Loucy (cell line): ENCODE results near the gene TASP1.

Experiments used
- H2AFZ ChIP-seq: fragments of 200-600 bp; sonication (generic); 2 replicates; pipeline ENCODE4 v1.6.0; 2016; ENCODE audit warnings: antibody characterized with exemption, mild to moderate bottlenecking, low read length, moderate library complexity
- H3F3A ChIP-seq: fragments of 200-600 bp; 2 replicates; pipeline ENCODE4 v1.6.0; 2016; ENCODE audit warnings: antibody characterized with exemption, low read depth, mild to moderate bottlenecking
- H3K27me3 ChIP-seq: fragments of 200-600 bp; sonication (generic); 2 replicates; pipeline ENCODE4 v1.6.1; 2014; ENCODE audit warnings: low read length, mild to moderate bottlenecking; ENCODE audit not compliant: insufficient read depth, poor library complexity, severe bottlenecking
- H3K36me3 ChIP-seq: fragments of 200-600 bp; sonication (generic); 2 replicates; pipeline ENCODE4 v1.6.1; 2016; ENCODE audit warnings: low read length; ENCODE audit not compliant: insufficient read depth
- H3K4me1 ChIP-seq: fragments of 200-600 bp; sonication (generic); 2 replicates; pipeline ENCODE4 v1.5.1; 2014; ENCODE audit warnings: low read length, mild to moderate bottlenecking; ENCODE audit not compliant: insufficient read depth, poor library complexity, severe bottlenecking
- H3K4me2 ChIP-seq: fragments of 200-600 bp; sonication (generic); 2 replicates; pipeline ENCODE4 v1.6.0; 2014; ENCODE audit warnings: antibody characterized with exemption, low read length, low read depth, mild to moderate bottlenecking; ENCODE audit not compliant: poor library complexity, severe bottlenecking
- H3K4me3 ChIP-seq: fragments of 200-600 bp; sonication (generic); 2 replicates; pipeline ENCODE4 v1.5.1; 2014; ENCODE audit warnings: low read length, mild to moderate bottlenecking, mixed read lengths; ENCODE audit not compliant: poor library complexity, severe bottlenecking
- H3K79me2 ChIP-seq: fragments of 200-600 bp; sonication (generic); 2 replicates; pipeline ENCODE4 v1.6.1; 2014; ENCODE audit warnings: low read length; ENCODE audit not compliant: insufficient read depth
- H3K9ac ChIP-seq: fragments of 200-600 bp; sonication (generic); 2 replicates; pipeline ENCODE4 v1.6.0; 2014; ENCODE audit warnings: mild to moderate bottlenecking, low read depth, low read length, moderate library complexity; ENCODE audit not compliant: poor library complexity, severe bottlenecking
- H3K9me2 ChIP-seq: fragments of 200-600 bp; sonication (generic); replicated peaks from 2 replicates; pipeline ENCODE4 v1.6.1; 2016; ENCODE audit warnings: low read depth, low read length, mixed read lengths
- H3K9me3 ChIP-seq: fragments of 200-600 bp; sonication (generic); 2 replicates; pipeline ENCODE4 v1.6.1; 2014; ENCODE audit warnings: mild to moderate bottlenecking, antibody characterized with exemption, low read length, low read depth; ENCODE audit not compliant: insufficient read depth
- H4K20me1 ChIP-seq: fragments of 200-600 bp; sonication (generic); 2 replicates; pipeline ENCODE4 v1.6.0; 2014; ENCODE audit warnings: antibody characterized with exemption, low read length, mild to moderate bottlenecking; ENCODE audit not compliant: insufficient read depth, poor library complexity, severe bottlenecking
- CTCF ChIP-seq: fragments of 200-600 bp; sonication (generic); conservative IDR thresholded peaks from 2 replicates; pipeline ENCODE4 v1.5.1; 2014; ENCODE audit warnings: mild to moderate bottlenecking, antibody characterized with exemption, low read length
- EZH2phosphoT487 ChIP-seq: fragments of 200-600 bp; IDR thresholded peaks from 2 replicates; pipeline ENCODE4 v1.6.1; 2018; ENCODE audit warnings: antibody characterized with exemption, mild to moderate bottlenecking, moderate library complexity, borderline replicate concordance

The TASP1 gene

GRCh38 chr20:13670160-13670559 lies 31.4 kb upstream of the TASP1 start:
- Histone ChIP-seq H3K9me3 (no peaks in the 10 kb centered on the region), H3F3A (no peaks in the 10 kb centered on the region), H2AFZ (no peak overlapping the region), H3K27me3 (no peaks in the 10 kb centered on the region), H3K4me1 (no peaks in the 10 kb centered on the region), H3K36me3 (no peaks in the 10 kb centered on the region), H4K20me1 (no peaks in the 10 kb centered on the region), H3K9ac (no peak overlapping the region), H3K4me3 (no peak overlapping the region), H3K9me2 (no peaks in the 10 kb centered on the region), H3K79me2 (no peaks in the 10 kb centered on the region), H3K4me2 (no peak overlapping the region)
- TF ChIP-seq CTCF: no peak

- no peaks in the 10 kb centered on the region for H3F3A ChIP-seq
- H4K20me1 ChIP-seq: no peaks in the 10 kb centered on the region
- H3K9me3 ChIP-seq: no peaks in the 10 kb centered on the region
- no peak overlapping the region for H3K4me3 ChIP-seq
- no peak overlapping the region for H2AFZ ChIP-seq
- no peaks in the 10 kb centered on the region for H3K27me3 ChIP-seq
- no peaks in the 10 kb centered on the region for H3K9me2 ChIP-seq
- H3K79me2 ChIP-seq: no peaks in the 10 kb centered on the region
- no peaks in the 10 kb centered on the region for H3K36me3 ChIP-seq
- H3K4me1 ChIP-seq: no peaks in the 10 kb centered on the region
- H3K4me2 ChIP-seq: no peak overlapping the region
- no peak overlapping the region for H3K9ac ChIP-seq
- TF ChIP-seq CTCF (no peak), EZH2phosphoT487 (no peak)
Measured at GRCh38 chr20:13665709-13666395, 27.1 kb upstream of the TASP1 start.

- H3K4me3 ChIP-seq: no peak overlapping the region
- no peaks in the 10 kb centered on the region for H3K27me3 ChIP-seq
- no peaks in the 10 kb centered on the region for H3K36me3 ChIP-seq
- no peak for TF ChIP-seq CTCF
- no peaks in the 10 kb centered on the region for H3K9me2 ChIP-seq
- no peak overlapping the region for H2AFZ ChIP-seq
- no peaks in the 10 kb centered on the region for H4K20me1 ChIP-seq
- no peaks in the 10 kb centered on the region for H3K79me2 ChIP-seq
- no peak overlapping the region for H3K9ac ChIP-seq
- H3K4me1 ChIP-seq: no peaks in the 10 kb centered on the region
- no peaks in the 10 kb centered on the region for H3K9me3 ChIP-seq
- H3F3A ChIP-seq: no peaks in the 10 kb centered on the region
- no peak overlapping the region for H3K4me2 ChIP-seq
Measured at GRCh38 chr20:13661070-13661685, 22.4 kb upstream of the TASP1 start.
